Activated CD8-positive, alpha-beta memory T cell treated with anti-CD3 and anti-CD28 coated beads for 24 hours (primary cell): Measurements from ENCODE around the gene TMEM135.

Source experiments
- DNase-seq: peaks from one replicate; pipeline ENCODE4 v3.0.0-alpha.2; 2020

TMEM135 gene

GRCh38 chr11:87317441-87317840 is 279.7 kb downstream of the TMEM135 start:
- DNase-seq: no peak

- DNase-seq: no peak
These were observed 282.4 kb downstream of the TMEM135 start for GRCh38 chr11:87320123-87320522.

- DNase-seq: no peak
These were observed 284.8 kb downstream of the TMEM135 start for GRCh38 chr11:87322568-87322967.

GRCh38 chr11:87323899-87324298 is 286.2 kb downstream of the TMEM135 start:
- DNase-seq: no peak

GRCh38 chr11:87324817-87325489 is 287.2 kb downstream of the TMEM135 start:
- DNase-seq: no peak

- DNase-seq: no peak
These were observed 287.7 kb downstream of the TMEM135 start for GRCh38 chr11:87325490-87325872.

- DNase-seq: no peak
These were observed 288.9 kb downstream of the TMEM135 start for GRCh38 chr11:87326594-87326993.

GRCh38 chr11:87329172-87329571 is 291.4 kb downstream of the TMEM135 start:
- DNase-seq: no peak

- DNase-seq: no peak
These were observed 292.5 kb downstream of the TMEM135 start for GRCh38 chr11:87330187-87330601.

GRCh38 chr11:87331273-87331672 is 293.5 kb downstream of the TMEM135 start:
- DNase-seq: no peak

GRCh38 chr11:87338046-87338639 is 300.4 kb downstream of the TMEM135 start:
- no peak for DNase-seq

GRCh38 chr11:87339416-87339815 is 301.7 kb downstream of the TMEM135 start:
- DNase-seq: no peak

GRCh38 chr11:87347441-87347840 is 309.7 kb downstream of the TMEM135 start:
- no peak for DNase-seq

GRCh38 chr11:87347854-87348253 is 310.1 kb downstream of the TMEM135 start:
- no peak for DNase-seq

GRCh38 chr11:87351676-87352075 is 313.9 kb downstream of the TMEM135 start:
- no peak for DNase-seq

GRCh38 chr11:87352759-87353707 is 315.3 kb downstream of the TMEM135 start:
- DNase-seq: peak; percentile 96

GRCh38 chr11:87353771-87354345 is 316.1 kb downstream of the TMEM135 start:
- no peak for DNase-seq

GRCh38 chr11:87355596-87355995 is 317.9 kb downstream of the TMEM135 start:
- DNase-seq: no peak

- no peak for DNase-seq
These were observed 318.7 kb downstream of the TMEM135 start for GRCh38 chr11:87356428-87356827.

GRCh38 chr11:87358461-87358860 is 320.7 kb downstream of the TMEM135 start:
- no peak for DNase-seq

- no peak for DNase-seq
These were observed 321.7 kb downstream of the TMEM135 start for GRCh38 chr11:87359401-87359800.

GRCh38 chr11:87361891-87362290 is 324.2 kb downstream of the TMEM135 start:
- DNase-seq: no peak

GRCh38 chr11:87366346-87366745 is 328.6 kb downstream of the TMEM135 start:
- DNase-seq: no peak
